Skeletal muscle cell (primary cell): ENCODE data around the gene NKD2.
"Not testable (repeated sequence)": the region's sequence is repeated elsewhere in the genome, so short reads cannot be mapped to it uniquely, and the experiment has no call there.

ENCODE experiments used
- DNase-seq: peaks from one replicate; pipeline ENCODE4 v3.0.0-alpha.2; 2010; ENCODE audit warnings: low read depth
- H3K4me3 ChIP-seq: 2 replicates; pipeline ENCODE4 v1.5.1; 2011; ENCODE audit warnings: low read depth, mild to moderate bottlenecking, control low read depth, low read length, moderate library complexity

The NKD2 gene

DNA sequence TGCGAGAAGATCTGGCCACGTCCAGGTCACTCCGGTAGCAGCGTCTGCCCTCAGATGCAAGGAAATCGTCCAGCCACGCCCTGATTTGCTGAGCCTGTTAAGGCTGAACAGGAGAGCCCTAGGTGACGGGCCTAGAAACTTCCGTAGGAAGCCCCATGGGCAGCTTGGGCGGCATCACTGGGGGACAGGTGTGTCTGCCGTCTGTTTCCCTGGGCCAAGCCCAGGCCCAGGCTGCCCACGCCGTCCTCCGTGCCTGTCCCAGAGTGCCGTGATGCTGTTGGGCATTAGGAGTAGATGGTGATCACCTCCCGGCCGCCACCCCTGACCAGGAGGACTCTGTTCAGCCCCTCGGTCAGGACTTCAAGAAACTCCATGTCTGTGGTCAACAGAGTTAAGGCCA lies 43.5 kb downstream of the NKD2 start:
- no peak for DNase-seq
- H3K4me3 ChIP-seq: no peak overlapping the region

DNA sequence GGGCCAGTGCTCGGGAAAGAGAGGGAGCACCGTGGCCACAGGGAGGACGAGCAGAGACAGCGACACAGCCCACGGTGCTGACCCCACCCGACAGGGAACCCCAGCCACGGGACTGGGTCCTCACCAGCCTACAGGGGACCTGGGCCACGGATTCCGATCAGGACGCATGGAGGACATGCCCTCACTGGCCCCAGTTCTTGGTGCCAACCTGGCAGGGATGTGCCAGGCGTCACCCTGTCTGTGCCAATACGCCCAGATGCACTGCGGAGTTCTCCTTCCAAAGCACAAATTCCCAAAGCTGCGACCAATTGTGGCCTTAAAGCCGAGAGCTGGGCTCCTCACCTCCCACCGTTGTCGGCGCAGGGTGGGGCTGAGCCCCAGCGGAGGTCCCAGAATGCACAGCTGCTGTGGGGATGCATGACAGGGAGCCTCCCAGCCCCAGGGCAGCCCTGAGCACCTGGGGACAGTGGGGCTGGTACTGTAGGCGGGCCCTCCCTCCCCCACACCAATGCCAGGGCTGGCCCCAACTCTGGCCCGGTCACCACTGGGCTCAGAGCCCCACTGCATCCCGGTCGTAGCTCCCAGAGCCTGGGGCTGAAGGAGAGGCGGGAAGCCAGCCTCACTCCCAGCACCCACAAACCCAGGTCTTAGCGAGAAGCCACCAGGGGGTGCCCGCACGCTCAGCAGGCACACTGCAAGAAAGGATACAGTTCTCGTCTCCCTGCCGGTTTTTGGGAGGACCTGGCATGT lies 44.2 kb downstream of the NKD2 start:
- DNase-seq: no peak
- no peak overlapping the region for H3K4me3 ChIP-seq

DNA sequence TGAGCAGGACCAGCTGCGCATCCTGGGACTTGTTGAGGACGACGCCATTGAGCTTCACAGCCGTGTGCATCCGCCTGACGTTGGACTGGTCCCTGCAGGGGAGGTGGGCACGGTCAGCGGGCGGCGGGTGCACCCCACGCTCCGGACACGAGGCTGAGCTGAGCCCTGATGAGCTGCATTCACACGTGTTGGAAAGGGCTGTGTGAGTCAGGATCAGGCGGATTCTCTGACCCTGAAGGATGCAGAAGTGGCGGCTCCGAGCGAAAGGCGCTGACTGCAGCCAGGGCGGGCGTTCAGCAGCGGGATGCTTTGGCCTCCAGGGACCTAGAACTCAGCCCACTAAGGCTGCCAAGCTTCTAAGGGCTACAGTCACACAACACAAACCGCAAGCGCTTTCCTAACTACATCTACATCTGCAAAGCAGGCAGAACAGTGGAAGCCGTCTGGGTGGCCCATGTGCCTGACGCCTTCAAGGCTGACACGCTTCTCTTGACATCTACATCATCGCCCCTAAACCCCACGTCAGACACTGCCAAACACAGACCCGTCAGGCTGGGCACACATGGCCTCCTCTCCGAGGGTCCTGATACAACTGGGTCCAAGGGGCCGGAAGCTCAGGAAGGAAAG lies 44.9 kb downstream of the NKD2 start:
- DNase-seq: peak; percentile 12
- H3K4me3 ChIP-seq: no peak overlapping the region

DNA sequence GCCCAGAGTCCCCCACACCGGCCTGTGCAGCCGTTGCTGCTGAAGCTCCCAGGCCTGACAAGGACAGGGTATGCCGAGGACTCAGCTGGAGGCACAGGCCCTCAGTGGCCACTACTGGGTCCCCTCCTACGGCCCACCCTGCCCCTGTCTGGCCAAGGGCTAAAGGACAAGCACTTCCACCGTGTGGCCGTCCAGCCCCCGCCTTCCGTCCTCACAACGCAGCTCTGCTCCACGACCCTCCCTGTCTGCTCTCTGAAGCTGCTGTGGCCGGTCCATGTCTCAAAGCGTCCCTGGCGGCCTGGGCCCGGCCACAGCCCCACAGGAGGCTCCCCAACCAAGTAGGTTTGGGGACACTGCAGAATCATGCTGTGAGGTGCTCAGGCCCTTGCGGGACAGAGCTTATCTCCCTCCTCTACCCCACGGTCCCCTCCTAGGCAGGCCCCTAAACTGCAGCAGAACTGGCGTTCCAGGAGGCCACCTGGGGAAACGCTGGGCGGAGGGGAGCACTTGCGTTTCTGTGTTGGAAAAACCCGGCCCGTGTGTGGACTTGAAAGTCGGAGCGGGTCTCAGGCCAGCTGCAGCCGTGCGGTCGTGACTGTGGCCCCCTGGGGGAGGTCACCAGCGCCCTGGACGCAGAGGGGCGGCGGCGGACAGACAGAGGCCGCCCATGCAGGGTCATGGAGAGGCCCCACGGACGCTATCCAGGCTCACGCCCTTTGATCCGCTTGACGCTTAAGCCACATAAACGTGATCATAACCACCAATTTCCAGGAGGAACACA lies 45.6 kb downstream of the NKD2 start:
- DNase-seq: no peak
- H3K4me3 ChIP-seq: no peak overlapping the region

DNA sequence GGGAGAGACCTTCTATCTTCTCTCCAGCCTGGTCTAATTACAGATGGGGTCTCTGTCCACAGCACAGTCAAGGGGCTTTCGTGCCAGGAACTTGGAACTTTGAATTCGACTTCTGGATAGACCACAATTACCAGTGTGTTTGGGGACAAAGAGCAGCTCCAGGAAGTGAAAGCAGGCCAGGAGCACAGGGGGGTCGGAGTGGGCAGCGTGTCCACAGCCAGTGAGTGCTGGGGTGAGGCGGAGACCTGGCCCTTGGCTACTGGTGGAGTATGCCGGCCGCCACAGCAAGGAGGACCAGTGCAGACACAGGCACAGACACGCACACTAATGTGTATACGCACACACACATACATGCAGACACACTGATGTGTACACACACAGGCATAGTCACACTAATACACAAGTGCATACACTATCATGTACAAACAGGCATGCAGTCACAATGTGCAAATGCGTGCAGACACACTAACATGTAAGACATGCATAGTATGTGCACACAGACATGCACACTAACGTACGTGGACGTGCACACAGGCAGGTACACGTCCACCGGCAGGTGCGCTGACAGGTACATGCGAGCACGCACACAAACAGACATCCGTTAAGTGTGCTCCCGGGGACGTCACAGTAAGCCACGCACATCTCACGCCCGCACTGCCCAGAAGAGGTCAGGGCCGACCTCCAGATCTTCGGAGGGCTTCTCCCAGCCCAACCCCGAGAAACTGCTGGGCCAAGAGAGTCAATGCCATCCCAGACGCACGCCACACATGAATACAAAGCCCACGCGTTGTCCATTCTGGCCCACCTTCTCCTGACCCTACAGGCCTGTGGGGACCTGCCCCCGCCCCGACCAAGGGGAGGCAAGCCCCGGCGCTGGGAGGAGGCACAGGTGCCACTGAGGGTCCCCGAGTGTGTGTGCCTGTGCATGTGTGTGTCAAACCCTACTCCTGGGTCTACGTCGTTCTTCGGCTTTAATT lies 46.5 kb downstream of the NKD2 start:
- H3K4me3 ChIP-seq: no peak overlapping the region
- no peak for DNase-seq

DNA sequence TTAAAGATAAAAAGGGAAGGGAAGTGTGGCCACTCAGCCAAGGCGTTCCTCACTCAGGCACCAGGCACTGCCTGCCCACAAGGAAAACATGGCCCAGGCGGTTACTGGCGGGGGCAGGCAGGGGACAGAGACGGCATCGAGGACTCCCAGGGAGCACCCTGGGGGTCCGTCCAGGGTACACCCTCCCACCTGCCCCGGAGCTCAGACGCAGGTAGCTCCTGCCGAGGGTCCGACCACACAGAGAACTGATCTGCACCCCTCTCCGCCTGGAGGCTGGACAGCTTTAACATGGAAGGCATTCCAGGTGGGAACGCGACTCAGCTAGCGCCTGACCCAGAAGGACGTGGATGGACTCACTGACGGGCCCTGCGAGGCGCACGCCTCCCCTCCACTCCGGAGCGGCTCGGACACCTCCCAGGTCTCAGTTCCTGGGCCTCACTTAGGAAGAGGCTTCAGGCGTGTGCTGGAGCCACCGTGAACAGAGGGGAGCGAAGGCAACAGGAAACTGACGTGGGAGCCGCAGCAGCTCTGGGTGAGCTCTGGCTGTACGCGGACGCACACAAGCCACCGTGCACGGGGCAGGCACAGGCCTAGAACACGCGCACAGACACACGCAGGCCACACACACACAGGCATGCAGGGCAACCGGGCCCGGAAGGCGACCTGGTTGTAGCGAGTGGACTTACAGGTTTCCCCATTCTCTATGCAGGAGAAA lies 47.5 kb downstream of the NKD2 start:
- H3K4me3 ChIP-seq: no peak overlapping the region

DNA sequence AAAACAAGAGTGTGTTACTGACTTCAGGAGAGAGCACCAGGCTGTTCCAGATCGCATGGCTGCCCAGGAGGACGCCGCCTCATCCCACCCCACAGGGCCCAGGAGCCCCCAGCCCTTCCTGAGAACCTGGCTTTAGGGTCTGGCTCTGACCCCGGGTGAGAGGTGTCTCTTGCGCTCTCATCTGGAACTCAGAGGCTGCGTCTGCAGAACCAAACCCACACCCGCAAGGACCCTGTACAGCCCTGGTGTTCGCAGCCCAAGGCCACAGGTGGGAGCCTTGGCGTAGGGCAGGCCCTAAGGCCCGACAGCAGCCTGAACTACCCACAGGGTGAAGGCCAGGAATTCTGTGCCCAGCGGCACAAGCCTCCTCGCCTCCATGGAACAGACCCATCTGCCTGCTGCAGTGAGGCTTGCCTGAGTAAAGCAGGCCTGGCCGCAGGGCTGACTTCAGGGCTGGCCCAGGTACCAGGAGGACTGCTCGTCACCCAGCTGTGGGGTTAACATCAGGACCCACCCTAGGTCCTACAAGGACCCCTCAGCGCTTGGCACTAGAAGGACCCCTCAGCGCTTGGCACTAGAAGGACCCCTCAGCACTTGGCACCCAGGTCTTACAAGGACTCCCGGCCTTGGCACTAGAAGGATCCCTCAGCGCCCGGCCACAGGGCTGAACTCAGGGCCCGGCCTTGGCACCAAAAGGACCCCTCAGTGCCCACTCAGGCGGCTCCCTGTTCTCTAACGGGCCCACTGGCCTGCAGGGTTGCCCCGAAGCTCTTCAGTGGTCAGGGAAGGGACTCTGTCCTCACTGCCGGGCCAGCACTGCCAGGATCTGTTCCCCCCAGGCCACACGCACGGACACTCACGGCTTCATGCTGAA lies 48.2 kb downstream of the NKD2 start:
- H3K4me3 ChIP-seq: no peak overlapping the region
- no peak for DNase-seq

More for the DNA sequence above, 47.5 kb downstream of the NKD2 start:
- DNase-seq: no peak

DNA sequence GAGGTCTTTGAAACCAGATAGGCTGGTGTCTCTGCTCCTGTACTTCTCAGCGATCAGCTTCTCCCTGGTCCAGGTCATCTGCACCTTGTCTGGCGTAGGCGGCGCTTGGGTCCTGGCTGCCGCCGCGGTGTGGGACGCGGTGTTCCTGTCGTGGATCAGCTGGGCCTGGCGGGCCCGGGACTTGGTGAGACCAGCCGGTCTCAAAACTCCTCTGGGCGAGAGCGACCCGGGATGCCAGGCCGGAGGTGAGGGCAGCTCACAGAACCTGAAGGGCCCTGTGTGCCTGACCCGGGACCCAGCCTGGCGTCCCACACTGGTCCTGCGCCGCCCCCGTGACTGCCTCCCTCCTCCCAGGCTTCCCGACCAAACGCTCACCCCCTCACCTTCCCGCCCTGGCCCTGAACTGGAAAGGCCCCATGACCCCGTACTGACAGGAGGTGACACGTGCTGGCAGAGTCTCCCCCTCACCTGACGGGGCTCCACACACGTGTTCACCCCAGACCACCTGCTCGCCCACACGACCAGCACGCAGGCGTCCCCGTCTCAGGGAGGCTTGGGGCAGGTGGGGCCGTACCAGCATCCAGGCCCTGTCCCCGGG lies 49.0 kb downstream of the NKD2 start:
- DNase-seq: no peak

DNA sequence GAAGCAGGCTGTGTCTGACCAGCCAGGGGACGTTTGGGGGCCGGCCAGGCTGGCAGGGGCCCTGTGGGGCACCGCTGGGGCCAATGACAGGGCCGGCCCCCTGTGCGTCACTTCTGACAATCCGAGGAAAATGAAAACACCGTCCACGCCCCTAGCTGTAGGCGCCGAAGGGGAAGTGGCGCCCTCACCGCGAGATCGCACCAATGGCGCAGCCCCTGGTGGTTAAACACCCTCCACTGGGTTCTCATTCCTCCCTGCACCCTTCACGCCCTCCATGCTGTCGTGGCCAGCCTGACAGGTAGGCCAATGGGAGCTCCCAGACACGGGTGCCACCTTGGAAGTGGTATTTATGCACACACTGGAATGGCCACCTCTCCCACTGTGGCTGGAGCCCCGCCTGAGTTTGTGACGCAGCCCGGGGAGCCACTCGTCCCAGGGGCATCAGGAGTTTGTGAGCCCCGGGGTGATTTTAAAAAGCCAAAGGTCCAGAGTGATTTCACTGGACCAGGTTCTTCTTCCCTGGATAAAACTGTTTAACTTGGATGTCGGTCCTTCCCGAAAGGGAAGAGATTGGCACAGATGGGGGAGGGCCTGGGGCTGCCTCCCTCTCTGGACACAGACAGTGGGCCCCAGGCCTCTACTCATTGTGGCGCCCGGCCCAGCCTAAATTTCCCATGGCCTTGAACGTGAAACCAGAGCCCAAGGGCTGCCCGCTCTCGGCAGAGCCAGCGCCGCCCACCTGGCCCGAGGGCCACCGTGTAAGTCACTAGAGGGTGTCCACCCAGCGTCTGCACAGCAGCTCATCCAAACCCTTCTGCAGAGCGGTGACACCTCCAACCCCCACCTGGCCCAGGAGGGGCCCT lies 49.7 kb downstream of the NKD2 start:
- DNase-seq: no peak
- H3K4me3 ChIP-seq: no peak overlapping the region

More for the DNA sequence above, 49.0 kb downstream of the NKD2 start:
- H3K4me3 ChIP-seq: no peak overlapping the region

DNA sequence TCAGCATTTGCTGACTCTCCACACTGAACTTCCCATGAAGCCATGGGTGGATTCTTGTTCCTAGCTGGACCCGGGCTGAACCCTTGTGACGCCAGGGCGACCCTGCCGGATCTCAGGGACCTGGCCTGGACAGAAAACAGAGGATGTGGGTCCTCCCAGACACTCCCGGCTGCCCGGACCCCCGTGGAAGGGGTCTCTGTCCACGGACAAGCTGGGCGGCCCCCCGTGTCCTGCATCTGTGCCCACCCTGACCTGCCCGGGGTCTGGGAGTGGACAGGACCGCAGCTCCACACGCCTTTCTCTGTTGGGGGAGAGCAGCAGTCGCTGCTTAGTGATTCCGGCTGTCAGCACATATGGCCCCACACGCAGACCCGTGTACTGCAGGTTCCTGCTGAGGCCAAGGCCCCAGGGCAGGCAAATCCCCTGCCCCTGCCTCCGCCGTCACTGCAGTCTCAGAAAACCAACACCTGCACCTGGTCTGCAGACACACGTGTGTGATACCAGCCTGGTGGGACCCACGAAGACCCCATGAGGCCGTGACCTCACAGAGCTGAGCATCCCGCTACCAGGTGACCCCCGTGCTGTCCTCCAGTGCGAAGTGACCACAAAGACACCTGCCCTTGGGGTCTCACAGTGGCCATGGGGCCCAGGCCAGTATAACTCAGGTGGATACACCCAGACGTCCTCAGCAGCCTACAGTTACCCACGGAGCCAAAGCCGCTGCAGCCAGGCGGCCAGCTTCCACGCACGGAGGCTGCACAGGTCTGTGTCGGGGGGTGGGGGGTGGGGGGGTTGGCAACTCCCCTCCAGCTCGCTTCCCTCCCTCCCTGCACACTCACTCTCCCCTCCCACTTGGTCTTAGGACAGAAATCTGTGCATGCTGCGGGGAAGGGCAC lies 50.6 kb downstream of the NKD2 start:
- no peak overlapping the region for H3K4me3 ChIP-seq

DNA sequence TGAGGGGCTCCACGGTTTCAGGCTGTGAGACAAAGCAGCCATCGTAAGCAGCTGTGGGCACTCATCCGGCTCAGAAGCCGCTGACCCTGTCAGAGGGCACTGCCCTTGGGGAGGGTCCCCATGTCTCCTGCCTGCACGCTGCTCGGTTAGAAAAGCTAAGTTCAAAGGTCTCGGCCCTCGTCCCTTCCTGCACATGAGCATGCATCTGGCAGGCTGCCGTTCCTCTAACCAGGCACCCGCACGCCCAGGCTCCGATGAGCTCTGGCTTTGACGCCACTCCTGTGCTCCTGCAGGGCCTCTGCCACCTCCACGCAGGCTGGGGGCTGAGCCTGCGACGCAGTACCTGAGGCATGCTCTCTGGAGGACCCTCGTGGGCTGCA lies 51.3 kb downstream of the NKD2 start:
- no peak for DNase-seq
- H3K4me3 ChIP-seq: no peak overlapping the region

More for the DNA sequence above, 50.6 kb downstream of the NKD2 start:
- no peak for DNase-seq

DNA sequence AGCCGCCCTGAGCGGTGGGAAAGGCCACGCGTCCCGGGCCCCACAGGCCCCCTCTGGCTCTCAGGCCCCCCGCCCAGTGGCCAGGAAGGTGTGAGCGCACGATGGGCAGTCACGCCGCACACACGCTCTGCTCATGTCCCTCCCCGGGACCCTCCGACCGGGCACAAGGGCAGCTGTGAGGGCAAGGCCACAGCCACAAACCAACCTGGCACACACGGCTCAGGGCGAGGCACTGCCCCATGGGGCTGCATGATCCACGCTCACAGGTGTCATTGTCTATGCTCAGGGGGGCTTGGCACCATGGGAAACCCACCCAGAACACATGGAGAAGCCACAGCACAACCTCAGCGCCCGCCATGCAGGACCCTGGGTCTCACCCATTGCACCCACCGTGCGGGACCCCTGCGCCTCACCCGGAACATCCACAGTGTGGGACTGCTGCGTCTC lies 52.0 kb downstream of the NKD2 start:
- H3K4me3 ChIP-seq: no peak overlapping the region
- DNase-seq: no peak

DNA sequence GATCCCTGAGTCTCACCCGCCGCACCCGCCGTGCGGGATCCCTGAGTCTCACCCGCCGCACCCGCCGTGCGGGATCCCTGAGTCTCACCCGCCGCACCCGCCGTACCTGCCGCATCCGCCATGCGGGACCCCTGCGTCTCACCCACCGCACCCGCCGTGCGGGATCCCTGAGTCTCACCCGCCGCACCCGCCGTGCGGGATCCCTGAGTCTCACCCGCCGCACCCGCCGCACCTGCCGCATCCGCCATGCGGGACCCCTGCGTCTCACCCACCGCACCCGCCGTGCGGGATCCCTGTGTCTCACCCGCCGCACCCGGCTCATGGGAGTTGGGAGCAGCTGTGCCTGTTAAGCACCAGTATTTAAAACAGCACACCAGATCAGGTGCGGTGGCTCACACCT lies 52.7 kb downstream of the NKD2 start:
- not testable (repeated sequence) for DNase-seq

DNA sequence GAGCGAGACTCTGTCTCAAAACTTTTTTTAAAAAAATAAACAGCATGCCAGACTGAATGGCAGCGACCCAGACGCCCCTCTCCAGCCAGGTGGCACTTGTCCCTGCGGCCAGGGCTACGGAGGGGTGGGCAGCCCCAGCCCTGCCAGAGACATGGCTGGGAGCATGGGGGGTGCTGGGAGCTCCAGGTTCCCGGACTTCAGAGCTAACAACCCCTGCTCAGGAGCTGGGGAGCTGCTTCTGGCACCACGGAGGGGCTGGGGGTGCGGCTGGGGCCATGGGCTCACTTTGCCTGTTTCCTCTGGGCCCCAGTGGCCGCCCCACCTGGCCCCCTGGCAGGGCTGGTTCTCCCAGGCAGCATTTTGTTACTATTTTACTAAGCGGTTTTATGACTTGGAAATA lies 53.3 kb downstream of the NKD2 start:
- no peak overlapping the region for H3K4me3 ChIP-seq

More for the DNA sequence above, 52.7 kb downstream of the NKD2 start:
- H3K4me3 ChIP-seq: not testable (repeated sequence)

DNA sequence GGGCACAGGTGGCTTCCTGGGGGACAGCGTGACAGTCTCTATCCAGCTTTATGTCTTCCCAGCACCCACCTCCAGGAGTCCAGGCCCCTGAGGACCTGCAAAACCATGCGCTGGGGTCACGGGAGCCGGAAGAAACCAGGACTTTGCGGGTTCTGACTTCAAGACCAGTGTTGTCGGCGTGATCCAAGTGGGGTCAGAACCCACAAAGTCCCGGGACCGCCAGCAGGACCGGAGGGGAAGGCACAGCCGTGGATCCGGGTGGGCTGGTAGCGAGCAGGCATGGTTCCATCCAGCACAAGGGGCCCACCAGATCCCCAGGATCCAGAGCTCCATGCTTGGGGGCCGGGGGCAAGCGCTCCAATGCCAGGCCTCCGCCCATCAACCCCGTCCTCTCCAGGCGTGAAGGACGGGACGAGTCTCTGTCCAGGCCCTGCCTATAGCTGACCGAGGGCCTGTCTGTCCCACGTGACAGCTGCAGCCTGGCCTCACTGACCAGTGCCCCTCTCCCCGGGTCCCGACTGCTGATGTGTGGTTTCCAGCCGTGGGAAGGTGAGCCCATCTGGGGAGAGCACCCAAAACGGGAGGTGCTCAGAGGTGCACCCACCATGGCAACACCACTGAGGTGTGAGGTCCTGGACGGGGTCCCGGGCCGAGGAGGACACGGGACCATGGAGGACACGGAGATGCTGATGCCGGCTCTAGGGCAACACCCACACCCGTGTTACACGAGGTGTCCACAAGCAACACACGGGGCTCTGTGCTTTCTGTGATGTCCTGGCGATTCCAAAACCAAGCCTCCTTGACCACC lies 54.4 kb downstream of the NKD2 start:
- H3K4me3 ChIP-seq: no peak overlapping the region
- no peak for DNase-seq

More for the DNA sequence above, 53.3 kb downstream of the NKD2 start:
- DNase-seq: no peak
